ENCODE measurements around the gene DES. TPM values are rescaled to one million over a fixed set of nuclear protein-coding genes. Genes with fewer than 3 reads are reported as not detected.
A peak's percentile ranks its signal among the peaks of the same experiment; 100 is the strongest.

DES gene
- total and polyA plus RNA-seq, 7 experiments from 2014 or later: 1.5 TPM; not detected in 6

DNA sequence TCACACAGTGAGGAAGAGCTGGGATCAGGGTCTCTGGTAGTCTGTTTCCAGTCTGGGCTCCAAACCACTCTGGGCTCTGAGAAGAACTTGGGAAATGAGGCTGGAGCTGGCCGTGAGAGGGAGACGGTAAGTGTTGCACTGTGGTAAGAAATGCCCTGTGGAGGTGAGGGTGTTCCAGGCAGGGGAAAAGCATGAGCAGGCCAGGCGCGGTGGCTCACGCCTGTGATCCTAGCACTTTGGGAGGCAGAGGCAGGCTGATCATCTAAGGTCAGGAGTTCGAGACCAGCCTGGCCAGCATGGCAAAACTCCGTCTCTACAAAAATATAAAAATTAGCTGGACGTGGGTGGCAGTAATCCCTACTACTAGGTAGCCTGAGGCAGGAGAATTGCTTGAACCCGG is 14.3 kb upstream of the DES start:
- intact Hi-C loops (cut with micrococcal nuclease): loop anchor here (1.0 to 5.0 kb wide), 7 partner anchors 16 to 238 kb away; partner anchors contain the start of gene SPEG (in 1 of the 2)
- no peak overlapping the region for H3K27ac ChIP-seq (ENCODE audit: low read depth, low read length)
- no peak overlapping the region for H3K4me3 ChIP-seq (ENCODE audit: low read length)
- Mint-ChIP-seq H3K27ac (peak overlapping the region in 1 of 9 donors; percentile 1), H3K36me3 (no peaks in the 10 kb centered on the region), H3K4me3 (no peak overlapping the region), H3K9me3 (peaks cover 0 to 2% (median 0%) of the 10 kb centered on the region in 11 donors), H3K27me3 (peaks cover 0 to 18% (median 7%) of the 10 kb centered on the region in 5 donors), H3K4me1 (peaks cover 0 to 8% (median 4%) of the 10 kb centered on the region in 7 donors)
- DNase-seq (no peak), ATAC-seq (no peak)
- no peaks in the 10 kb centered on the region for H3K36me3 ChIP-seq (ENCODE audit: control insufficient read depth in 2 of 3, insufficient read depth in 3 of 3, low read length in 3 of 3)
- ChIA-PET POLR2A (no interaction called here), CTCF (interaction anchor here (0.6 to 6.2 kb wide), 10 partner anchors 11 to 282 kb away, joined by 3 to 67 read pairs (median 6); no protein-coding TSS in a partner anchor)
- H3K9me3 ChIP-seq (ENCODE audit: control insufficient read depth in 2 of 3, low read length in 3 of 3): no peaks in the 10 kb centered on the region
- H3K4me1 ChIP-seq (ENCODE audit: control insufficient read depth in 2 of 2, insufficient read depth in 2 of 2, low read length in 2 of 2): peaks cover 0 to 3% of the 10 kb centered on the region in 2 donors
- H3K27me3 ChIP-seq (ENCODE audit: control insufficient read depth in 2 of 2, insufficient read depth in 2 of 2, low read length in 2 of 2): no peaks in the 10 kb centered on the region

DNA sequence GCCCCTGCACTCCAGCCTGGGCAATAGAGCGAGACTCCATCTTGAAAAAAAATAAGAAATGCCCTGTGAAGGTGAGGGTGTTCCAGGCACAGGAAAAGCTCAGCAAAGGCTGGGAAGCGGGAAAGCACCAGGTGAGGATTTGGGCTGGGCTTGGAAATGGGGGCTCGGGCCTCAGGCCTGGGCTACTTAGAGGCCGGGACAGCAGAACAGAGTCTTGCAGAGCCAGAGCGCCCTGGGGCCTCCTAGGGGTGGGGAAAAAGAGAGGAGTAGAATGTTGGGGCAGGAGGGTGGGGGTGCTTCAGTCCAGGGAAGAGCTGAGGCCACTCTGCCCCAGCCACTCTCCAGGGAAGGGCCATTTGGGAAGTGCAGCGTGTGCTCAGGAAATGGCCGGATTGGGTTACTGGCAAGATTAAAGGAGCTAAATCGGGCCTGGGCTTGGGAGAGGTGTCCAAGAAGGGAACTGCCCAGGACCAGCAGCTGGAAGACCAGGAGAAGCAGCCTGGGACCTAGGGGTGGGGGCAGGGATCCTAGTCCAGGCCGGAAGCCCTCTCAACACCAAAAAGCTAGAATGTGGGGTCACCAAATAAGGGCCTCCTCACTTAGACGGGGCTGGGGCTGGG is 13.8 kb upstream of the DES start:
- ChIA-PET CTCF (interaction anchor here (0.6 to 6.2 kb wide), 7 partner anchors 12 to 282 kb away, joined by 3 to 67 read pairs (median 6); no protein-coding TSS in a partner anchor), POLR2A (no interaction called here)
- peaks cover 0 to 8% (median 4%) of the 10 kb centered on the region in 7 donors for H3K4me1 Mint-ChIP-seq
- no peak overlapping the region for H3K4me3 Mint-ChIP-seq
- Histone ChIP-seq H3K36me3 (ENCODE audit: control insufficient read depth in 2 of 3, insufficient read depth in 3 of 3, low read length in 3 of 3) (no peaks in the 10 kb centered on the region), H3K27ac (ENCODE audit: low read depth, low read length) (no peak overlapping the region), H3K4me1 (ENCODE audit: control insufficient read depth in 2 of 2, insufficient read depth in 2 of 2, low read length in 2 of 2) (peaks cover 0 to 3% of the 10 kb centered on the region in 2 donors), H3K27me3 (ENCODE audit: control insufficient read depth in 2 of 2, insufficient read depth in 2 of 2, low read length in 2 of 2) (no peaks in the 10 kb centered on the region), H3K9me3 (ENCODE audit: control insufficient read depth in 2 of 3, low read length in 3 of 3) (no peaks in the 10 kb centered on the region), H3K4me3 (ENCODE audit: low read length) (no peak overlapping the region)
- DNase-seq (no peak), ATAC-seq (no peak)
- no peak overlapping the region for H3K27ac Mint-ChIP-seq
- no peaks in the 10 kb centered on the region for H3K36me3 Mint-ChIP-seq
- intact Hi-C loops (cut with micrococcal nuclease): loop anchor here in 1 of 2 donors (5.0 kb wide), 1 partner anchor 38 kb away; no protein-coding TSS in a partner anchor
- peaks cover 0 to 18% (median 7%) of the 10 kb centered on the region in 5 donors for H3K27me3 Mint-ChIP-seq
- H3K9me3 Mint-ChIP-seq: peaks cover 0 to 2% (median 0%) of the 10 kb centered on the region in 11 donors

GRCh38 chr2:219404954-219405353 is 13.2 kb upstream of the DES start:
- Histone ChIP-seq H3K4me3 (ENCODE audit: low read length) (no peak overlapping the region), H3K36me3 (ENCODE audit: control insufficient read depth in 2 of 3, insufficient read depth in 3 of 3, low read length in 3 of 3) (no peaks in the 10 kb centered on the region), H3K4me1 (ENCODE audit: control insufficient read depth in 2 of 2, insufficient read depth in 2 of 2, low read length in 2 of 2) (peaks cover 0 to 3% of the 10 kb centered on the region in 2 donors), H3K27ac (ENCODE audit: low read depth, low read length) (no peak overlapping the region), H3K27me3 (ENCODE audit: control insufficient read depth in 2 of 2, insufficient read depth in 2 of 2, low read length in 2 of 2) (no peaks in the 10 kb centered on the region), H3K9me3 (ENCODE audit: control insufficient read depth in 2 of 3, low read length in 3 of 3) (no peaks in the 10 kb centered on the region)
- H3K4me3 Mint-ChIP-seq: no peak overlapping the region
- no peak overlapping the region for H3K27ac Mint-ChIP-seq
- CTCF ChIA-PET: interaction anchor here (1.2 to 6.2 kb wide), 4 partner anchors 16 to 125 kb away, joined by 3 to 67 read pairs (median 4); no protein-coding TSS in a partner anchor
- peaks cover 0 to 18% (median 7%) of the 10 kb centered on the region in 5 donors for H3K27me3 Mint-ChIP-seq
- no peaks in the 10 kb centered on the region for H3K36me3 Mint-ChIP-seq
- intact Hi-C loops (cut with micrococcal nuclease): loop anchor here in 1 of 2 donors (5.0 kb wide), 1 partner anchor 37 kb away; no protein-coding TSS in a partner anchor
- ATAC-seq (no peak), DNase-seq (no peak)
- peaks cover 0 to 2% (median 0%) of the 10 kb centered on the region in 11 donors for H3K9me3 Mint-ChIP-seq
- POLR2A ChIA-PET: no interaction called here
- peaks cover 0 to 8% (median 4%) of the 10 kb centered on the region in 7 donors for H3K4me1 Mint-ChIP-seq

DNA sequence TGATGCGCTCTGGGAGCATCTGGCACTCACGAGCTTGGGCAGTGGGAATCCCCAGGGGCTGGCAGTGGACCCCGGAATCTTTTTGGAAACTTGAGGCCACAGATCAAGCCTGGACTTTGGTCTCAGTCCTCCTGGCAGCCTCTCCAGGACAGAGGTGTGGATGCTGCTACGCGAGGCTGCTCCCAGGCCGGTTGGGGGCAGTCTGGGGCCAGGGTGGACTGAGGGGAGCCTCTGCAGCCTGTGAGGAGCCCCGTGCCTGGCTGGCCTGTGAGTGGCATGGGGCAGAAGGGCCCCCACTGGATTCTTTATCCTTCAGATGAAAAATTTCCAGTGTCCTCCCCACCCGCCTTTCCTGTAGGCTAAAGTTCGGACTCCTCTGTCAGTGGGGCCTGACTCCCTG is 12.7 kb upstream of the DES start:
- Mint-ChIP-seq H3K4me3 (no peak overlapping the region), H3K27ac (no peak overlapping the region), H3K27me3 (peaks cover 0 to 18% (median 7%) of the 10 kb centered on the region in 5 donors), H3K4me1 (peaks cover 0 to 8% (median 4%) of the 10 kb centered on the region in 7 donors), H3K36me3 (no peaks in the 10 kb centered on the region), H3K9me3 (peaks cover 0 to 2% (median 0%) of the 10 kb centered on the region in 11 donors)
- intact Hi-C loops (cut with micrococcal nuclease): no loop called here
- no peak overlapping the region for H3K4me3 ChIP-seq (ENCODE audit: low read length)
- ATAC-seq (no peak), DNase-seq (no peak)
- peaks cover 0 to 3% of the 10 kb centered on the region in 2 donors for H3K4me1 ChIP-seq (ENCODE audit: control insufficient read depth in 2 of 2, insufficient read depth in 2 of 2, low read length in 2 of 2)
- no peaks in the 10 kb centered on the region for H3K36me3 ChIP-seq (ENCODE audit: control insufficient read depth in 2 of 3, insufficient read depth in 3 of 3, low read length in 3 of 3)
- H3K27me3 ChIP-seq (ENCODE audit: control insufficient read depth in 2 of 2, insufficient read depth in 2 of 2, low read length in 2 of 2): no peaks in the 10 kb centered on the region
- H3K9me3 ChIP-seq (ENCODE audit: control insufficient read depth in 2 of 3, low read length in 3 of 3): no peaks in the 10 kb centered on the region
- CTCF ChIA-PET: interaction anchor here (1.4 to 6.2 kb wide), 2 partner anchors 25 to 124 kb away, joined by 3 to 67 read pairs; no protein-coding TSS in a partner anchor
- POLR2A ChIA-PET: no interaction called here
- H3K27ac ChIP-seq (ENCODE audit: low read depth, low read length): no peak overlapping the region

GRCh38 chr2:219405958-219406860 is 12.0 kb upstream of the DES start:
- Mint-ChIP-seq H3K36me3 (no peaks in the 10 kb centered on the region), H3K27ac (no peak overlapping the region), H3K9me3 (peaks cover 0 to 2% (median 0%) of the 10 kb centered on the region in 11 donors), H3K27me3 (peaks cover 0 to 20% (median 7%) of the 10 kb centered on the region in 5 donors), H3K4me1 (peaks cover 0 to 8% (median 4%) of the 10 kb centered on the region in 7 donors), H3K4me3 (no peak overlapping the region)
- ATAC-seq (no peak), DNase-seq (no peak)
- no peaks in the 10 kb centered on the region for H3K36me3 ChIP-seq (ENCODE audit: control insufficient read depth in 2 of 3, insufficient read depth in 3 of 3, low read length in 3 of 3)
- ChIA-PET POLR2A (no interaction called here), CTCF (interaction anchor here (0.6 to 6.2 kb wide), 2 partner anchors 122 to 124 kb away, joined by 3 to 67 read pairs; no protein-coding TSS in a partner anchor)
- H3K9me3 ChIP-seq (ENCODE audit: control insufficient read depth in 2 of 3, low read length in 3 of 3): no peaks in the 10 kb centered on the region
- no peak overlapping the region for H3K27ac ChIP-seq (ENCODE audit: low read depth, low read length)
- H3K4me3 ChIP-seq (ENCODE audit: low read length): no peak overlapping the region
- intact Hi-C loops (cut with micrococcal nuclease): no loop called here
- H3K4me1 ChIP-seq (ENCODE audit: control insufficient read depth in 2 of 2, insufficient read depth in 2 of 2, low read length in 2 of 2): peaks cover 0 to 3% of the 10 kb centered on the region in 2 donors
- H3K27me3 ChIP-seq (ENCODE audit: control insufficient read depth in 2 of 2, insufficient read depth in 2 of 2, low read length in 2 of 2): no peaks in the 10 kb centered on the region

DNA sequence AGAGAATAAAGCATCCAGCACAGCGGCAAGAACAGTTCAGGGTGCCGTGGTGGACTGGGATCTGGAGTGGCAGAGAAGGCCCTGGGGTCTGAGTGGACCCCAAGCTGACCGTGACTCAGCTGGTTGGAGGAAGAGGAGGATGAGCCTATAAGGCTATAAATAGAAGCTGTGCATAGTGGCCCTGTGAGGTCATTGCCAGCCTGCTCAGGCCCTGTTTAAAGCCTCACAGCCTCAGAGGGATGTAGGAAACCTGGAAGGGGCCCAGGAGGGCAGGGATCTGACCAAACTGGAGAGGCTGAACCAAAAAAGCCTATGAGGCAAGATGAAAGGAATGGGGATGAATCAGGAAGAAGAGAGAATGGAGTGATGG is 11.3 kb upstream of the DES start:
- Mint-ChIP-seq H3K4me3 (no peak overlapping the region), H3K27ac (no peak overlapping the region), H3K36me3 (no peaks in the 10 kb centered on the region), H3K9me3 (peaks cover 0 to 6% (median 0%) of the 10 kb centered on the region in 11 donors), H3K4me1 (peaks cover 0 to 8% (median 3%) of the 10 kb centered on the region in 7 donors), H3K27me3 (peaks cover 0 to 26% (median 7%) of the 10 kb centered on the region in 5 donors)
- Histone ChIP-seq H3K4me3 (ENCODE audit: low read length) (no peak overlapping the region), H3K4me1 (ENCODE audit: control insufficient read depth in 2 of 2, insufficient read depth in 2 of 2, low read length in 2 of 2) (peaks cover 0 to 3% of the 10 kb centered on the region in 2 donors), H3K27me3 (ENCODE audit: control insufficient read depth in 2 of 2, insufficient read depth in 2 of 2, low read length in 2 of 2) (no peaks in the 10 kb centered on the region), H3K9me3 (ENCODE audit: control insufficient read depth in 2 of 3, low read length in 3 of 3) (no peaks in the 10 kb centered on the region), H3K27ac (ENCODE audit: low read depth, low read length) (no peak overlapping the region), H3K36me3 (ENCODE audit: control insufficient read depth in 2 of 3, insufficient read depth in 3 of 3, low read length in 3 of 3) (no peaks in the 10 kb centered on the region)
- ChIA-PET POLR2A (no interaction called here), CTCF (no interaction called here)
- no peak for ATAC-seq
- DNase-seq: no peak
- intact Hi-C loops (cut with micrococcal nuclease): no loop called here

Data from naive thymus-derived CD4-positive, alpha-beta T cell (primary cell).